Transverse colon (tissue), 4 donors: ENCODE measurements around the gene ZDHHC22. TPM values are rescaled to one million over a fixed set of nuclear protein-coding genes. Genes with fewer than 3 reads are reported as not detected.

Experiments
- DNase-seq: peaks from one replicate; pipeline ENCODE4 v3.0.0-alpha.2; 2019
- H3K27ac ChIP-seq, 4 donors: fragments of 200-600 bp; sonication (generic); 2 replicates each; pipeline ENCODE4 v1.5.1; 2016 to 2018; ENCODE audit warnings: inconsistent platforms in 4 of 4
- H3K27me3 ChIP-seq: fragments of 200-600 bp; sonication (generic); 2 replicates; pipeline ENCODE4 v1.5.1; 2017; ENCODE audit warnings: inconsistent platforms
- H3K36me3 ChIP-seq, 4 donors: fragments of 200-600 bp; sonication (generic); 2 replicates each; pipeline ENCODE4 v1.5.1; 2017 to 2019; ENCODE audit warnings: inconsistent platforms in 4 of 4
- H3K4me1 ChIP-seq, 4 donors: fragments of 200-600 bp; sonication (generic); 2 replicates each; pipeline ENCODE4 v1.5.1; 2017 to 2020; ENCODE audit warnings: inconsistent platforms in 4 of 4
- H3K4me3 ChIP-seq, 4 donors: fragments of 200-600 bp; sonication (generic); 1 replicate in 1 of 4; 2 replicates in 3 of 4; pipeline versions ENCODE4 v1.5.1 to v1.6.1; 2017 to 2019; ENCODE audit warnings: inconsistent platforms in 4 of 4
- H3K9me3 ChIP-seq, 2 donors: fragments of 200-600 bp; sonication (generic); 2 replicates each; pipeline ENCODE4 v1.5.1; 2017 to 2019; ENCODE audit warnings: inconsistent platforms in 2 of 2
- EP300 ChIP-seq: sonication (generic); formaldehyde crosslinking; IDR thresholded peaks from one replicate; pipeline ENCODE4 v1.6.1; 2017; ENCODE audit warnings: antibody characterized with exemption, low read depth
- POLR2A ChIP-seq: fragments of 450-650 bp; IDR thresholded peaks from one replicate; pipeline ENCODE4 v1.6.1; 2016; ENCODE audit warnings: antibody characterized with exemption, mild to moderate bottlenecking, moderate library complexity
- POLR2AphosphoS5 ChIP-seq, 3 donors: sonication (generic); formaldehyde crosslinking; IDR thresholded peaks; one replicate each; pipeline ENCODE4 v1.6.1; 2016; ENCODE audit warnings: antibody characterized with exemption in 3 of 3
- WGBS, 2 donors: methylation state at CpG; one replicate each; pipeline ENCODE4 v1.1.5; 2018; ENCODE audit warnings: low coverage in 1 of 2; 5-methylcytosine and 5-hydroxymethylcytosine counted together
- in situ Hi-C, 4 donors: fragments of 200-750 bp; cut with MboI; loops; one replicate each; pipeline versions ENCODE4 v1.15.0 to v1.15.1; 2017; ENCODE audit warnings: low sequenced_read_pairs in 3 of 4, low pct_ligation_motif_present in 1 of 4, low pct_unique_long_range_greater_than_20kb in 1 of 4
- intact Hi-C: fragments of 100-400 bp; cut with DNase I; formaldehyde crosslinking; loops from one replicate; pipeline ENCODE4 v1.15.1; 2023; ENCODE audit warnings: low total_unique reads
- total RNA-seq, 4 donors: library from RNA; depleted of rRNA; stranded (reverse); fragments of >200 nt; gene quantifications; one replicate each; pipeline ENCODE4 v1.1.0, GENCODE V29; 2016
- TF ChIP-seq, protein P1 (sequence below), 5 experiments: fragments of 200-600 bp in 3 of 5; fragments of 450-650 bp in 2 of 5; sonication (generic) in 3 of 5; IDR thresholded peaks; 1 replicate in 2 of 5; 2 replicates in 3 of 5; pipeline ENCODE4 v1.5.1; 2016 to 2017; ENCODE audit warnings: antibody characterized with exemption in 5 of 5, inconsistent platforms in 3 of 5, mild to moderate bottlenecking in 2 of 5, moderate library complexity in 1 of 5

ZDHHC22 gene
- total RNA-seq, 4 donors from 2014 or later, result 0.14 TPM; not detected in 3

DNA sequence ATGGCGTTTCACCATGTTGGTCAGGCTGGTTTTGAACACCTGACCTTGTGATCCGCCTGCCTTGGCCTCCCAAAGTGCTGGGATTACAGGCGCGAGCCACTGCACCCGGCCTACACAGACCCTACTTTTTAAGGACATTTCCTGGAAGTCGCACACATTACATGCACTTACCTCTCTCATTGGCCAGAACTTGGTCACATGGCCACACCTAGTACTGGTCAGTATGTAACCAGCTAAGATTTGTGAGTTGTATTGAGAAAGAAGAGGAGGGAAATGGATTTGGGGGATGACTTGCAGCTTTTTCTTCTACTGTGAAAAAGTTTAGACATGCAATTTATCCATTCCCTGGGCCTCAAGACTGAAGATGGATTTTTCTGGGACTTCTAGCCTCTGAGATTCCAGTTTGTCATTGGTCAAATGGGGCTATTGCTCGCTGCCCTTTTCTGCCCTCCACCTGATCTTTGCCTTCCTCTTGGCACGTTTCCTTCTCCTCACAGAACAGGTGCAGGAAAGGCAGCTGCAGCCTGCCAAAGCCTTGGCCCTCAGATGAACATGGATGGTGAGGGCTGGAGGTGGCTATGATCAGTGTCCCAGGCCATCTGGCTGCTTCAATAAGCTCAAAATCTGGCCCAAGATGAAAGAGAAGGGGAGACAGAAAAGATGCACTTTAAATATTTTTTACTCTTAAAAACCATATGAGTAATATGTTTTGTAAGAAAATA, 7.1 kb upstream of the ZDHHC22 start:
- in situ Hi-C loops, result loop anchor here in 2 of 4 donors (10.0 to 25.0 kb wide), 2 partner anchors 164 to 166 kb away; partner anchors contain the start of genes GSTZ1 (in 1 of the 2) and POMT2 (in 1 of the 2)
- WGBS, 2 donors, result 64 to 70% methylated on average over 2 to 8 of the region's 8 CpGs
- Histone ChIP-seq H3K4me1 (no peaks in the 10 kb centered on the region), H3K27ac (no peak overlapping the region), H3K27me3 (peaks cover 54% of the 10 kb centered on the region), H3K9me3 (no peaks in the 10 kb centered on the region), H3K36me3 (no peaks in the 10 kb centered on the region), H3K4me3 (no peak overlapping the region)
- DNase-seq, result no peak
- intact Hi-C loops, result no loop called here
- TF ChIP-seq POLR2AphosphoS5 (IDR thresholded peaks at IDR 0.05) (no peak), EP300 (no peak), POLR2A (no peak)
- TF ChIP-seq, protein P1, sequence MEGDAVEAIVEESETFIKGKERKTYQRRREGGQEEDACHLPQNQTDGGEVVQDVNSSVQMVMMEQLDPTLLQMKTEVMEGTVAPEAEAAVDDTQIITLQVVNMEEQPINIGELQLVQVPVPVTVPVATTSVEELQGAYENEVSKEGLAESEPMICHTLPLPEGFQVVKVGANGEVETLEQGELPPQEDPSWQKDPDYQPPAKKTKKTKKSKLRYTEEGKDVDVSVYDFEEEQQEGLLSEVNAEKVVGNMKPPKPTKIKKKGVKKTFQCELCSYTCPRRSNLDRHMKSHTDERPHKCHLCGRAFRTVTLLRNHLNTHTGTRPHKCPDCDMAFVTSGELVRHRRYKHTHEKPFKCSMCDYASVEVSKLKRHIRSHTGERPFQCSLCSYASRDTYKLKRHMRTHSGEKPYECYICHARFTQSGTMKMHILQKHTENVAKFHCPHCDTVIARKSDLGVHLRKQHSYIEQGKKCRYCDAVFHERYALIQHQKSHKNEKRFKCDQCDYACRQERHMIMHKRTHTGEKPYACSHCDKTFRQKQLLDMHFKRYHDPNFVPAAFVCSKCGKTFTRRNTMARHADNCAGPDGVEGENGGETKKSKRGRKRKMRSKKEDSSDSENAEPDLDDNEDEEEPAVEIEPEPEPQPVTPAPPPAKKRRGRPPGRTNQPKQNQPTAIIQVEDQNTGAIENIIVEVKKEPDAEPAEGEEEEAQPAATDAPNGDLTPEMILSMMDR (IDR thresholded peaks at IDR 0.05), result no peak

DNA sequence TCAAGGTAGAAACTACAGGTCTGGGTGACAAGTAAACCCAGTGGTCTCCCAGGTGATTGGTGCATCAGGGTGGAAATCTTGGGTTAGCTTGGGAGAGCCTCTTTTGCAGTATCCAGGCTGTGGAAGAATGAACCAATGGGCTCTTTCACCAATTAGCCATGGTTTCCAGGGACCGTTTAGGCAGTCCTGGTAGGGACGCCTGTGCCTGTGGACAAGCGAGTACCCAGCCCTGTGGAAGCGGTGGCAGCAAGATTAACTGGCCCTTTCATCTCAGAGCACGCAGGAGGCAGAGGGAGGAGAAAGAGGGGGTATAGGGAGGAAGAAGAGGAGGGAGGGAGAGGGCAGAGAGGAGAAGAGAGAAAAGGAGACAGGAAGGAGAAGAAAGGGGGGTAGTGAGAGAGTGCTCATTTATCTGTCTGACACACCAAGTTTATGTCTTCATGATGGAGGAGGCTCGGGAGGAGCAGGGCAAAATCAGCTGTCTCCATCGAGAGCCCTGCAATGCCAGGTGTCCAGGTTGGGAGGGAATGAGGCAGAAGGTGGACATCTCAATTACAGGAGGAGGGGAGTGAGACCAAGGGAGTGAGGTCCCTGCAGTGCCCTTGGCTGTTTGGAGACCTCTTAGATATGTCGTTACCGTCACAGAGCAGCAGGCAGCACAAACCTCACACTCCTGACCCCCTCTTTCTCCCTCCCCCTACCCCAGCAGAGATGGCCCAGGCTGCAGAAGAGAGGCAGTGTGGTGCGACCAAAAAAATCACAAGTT, 4.6 kb upstream of the ZDHHC22 start:
- no peaks in the 10 kb centered on the region for H3K36me3 ChIP-seq
- TF ChIP-seq POLR2AphosphoS5 (IDR thresholded peaks at IDR 0.05) (no peak), EP300 (no peak), POLR2A (no peak)
- TF ChIP-seq, protein P1 (IDR thresholded peaks at IDR 0.05), result no peak
- H3K27me3 ChIP-seq, result peaks cover 63% of the 10 kb centered on the region
- WGBS, 2 donors, result 4 to 16% methylated on average over 7 to 10 of the region's 10 CpGs
- in situ Hi-C loops, result loop anchor here in 2 of 4 donors (10.0 to 25.0 kb wide), 2 partner anchors 166 to 169 kb away; partner anchors contain the start of genes GSTZ1 (in 1 of the 2) and POMT2 (in 1 of the 2)
- peaks cover 0 to 8% (median 8%) of the 10 kb centered on the region in 4 donors for H3K4me1 ChIP-seq
- H3K4me3 ChIP-seq, result no peak overlapping the region
- no peaks in the 10 kb centered on the region for H3K9me3 ChIP-seq
- H3K27ac ChIP-seq, result no peak overlapping the region
- intact Hi-C loops, result no loop called here
- DNase-seq, result no peak

DNA sequence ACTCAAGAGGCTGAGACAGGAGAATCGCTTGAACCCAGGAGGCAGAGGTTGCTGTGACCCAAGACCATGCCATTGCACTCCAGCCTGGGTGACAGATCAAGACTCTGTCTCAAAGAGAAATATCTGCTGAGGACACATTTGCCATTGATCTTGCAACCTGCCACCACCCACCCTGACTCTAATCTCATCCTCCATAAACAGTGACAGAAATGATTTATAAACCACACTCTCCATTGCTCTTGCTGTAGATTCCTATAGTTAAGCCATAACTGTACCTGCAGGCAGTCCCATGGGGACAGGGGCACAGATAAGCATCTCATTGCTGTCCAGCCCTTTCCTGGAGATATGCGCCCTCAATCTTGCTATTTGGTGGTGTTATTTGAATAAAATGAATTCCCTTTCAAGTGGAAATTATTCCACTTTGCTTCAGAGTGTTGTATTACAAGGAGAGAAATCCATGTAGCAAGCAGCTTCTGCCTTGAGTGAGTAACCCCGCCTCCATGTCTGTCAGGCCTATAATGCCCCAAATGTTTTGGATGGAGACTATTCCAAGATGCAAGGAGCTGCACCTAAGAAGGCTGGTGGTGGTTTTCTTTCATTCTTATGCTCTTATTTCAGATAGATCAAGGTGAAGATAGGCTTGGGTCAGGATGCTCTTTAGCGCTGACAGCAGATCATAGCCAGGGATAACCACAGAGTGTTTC, 3.0 kb upstream of the ZDHHC22 start:
- H3K4me3 ChIP-seq, result no peak overlapping the region
- intact Hi-C loops (no loop called here), in situ Hi-C loops (loop anchor here in 2 of 4 donors (10.0 to 25.0 kb wide), 2 partner anchors 168 to 170 kb away; partner anchors contain the start of genes GSTZ1 (in 1 of the 2) and POMT2 (in 1 of the 2))
- H3K27me3 ChIP-seq, result peaks cover 79% of the 10 kb centered on the region
- 71% methylated on average over 4 of the region's 4 CpGs; no CpG with 5 or more reads in 1 of the 2 donors for WGBS, 2 donors
- H3K27ac ChIP-seq, result no peak overlapping the region
- no peaks in the 10 kb centered on the region for H3K9me3 ChIP-seq
- H3K4me1 ChIP-seq, result peaks cover 0 to 22% (median 18%) of the 10 kb centered on the region in 4 donors
- no peaks in the 10 kb centered on the region for H3K36me3 ChIP-seq
- no peak for DNase-seq
- no peak for TF ChIP-seq POLR2A
- TF ChIP-seq, protein P1 (IDR thresholded peaks at IDR 0.05), result no peak
- TF ChIP-seq EP300, result no peak
- no peak for TF ChIP-seq POLR2AphosphoS5 (IDR thresholded peaks at IDR 0.05)
